ENCODE measurements around the gene CALM1.

GRCh38 chr14:90419200-90419599, 22.4 kb downstream of the CALM1 start:
- TF ChIP-seq REST (IDR thresholded peaks at IDR 0.05; ENCODE audit: low read depth) (no peak), CEBPB (IDR thresholded peaks at IDR 0.05) (no peak), FOXM1 (IDR thresholded peaks at IDR 0.05; ENCODE audit: borderline replicate concordance, low read depth) (no peak)
